IMR-90 (cell line): Measurements from ENCODE around the gene PKN3. TPM values are rescaled to one million over a fixed set of nuclear protein-coding genes. Genes with fewer than 3 reads are reported as not detected.

Source experiments
- ATAC-seq: fragments of 200-7000 bp; cut with Tn5 transposase; 2 replicates; pipeline ENCODE4 v1.9.1; 2020; ENCODE audit warnings: low read depth, mild to moderate bottlenecking, moderate library complexity
- BruUV-seq: library from RNA; stranded (reverse); fragments of 400-500 nt; replicated peaks from 2 replicates; lab custom pipeline; 2021; lab: Mats Ljungman, UMichigan
- CTCF ChIA-PET: fragments of 300-600 bp; formaldehyde crosslinking; extraction: SDS; loops from one replicate; lab custom pipeline; 2021; ENCODE audit warnings: antibody characterized with exemption; lab: Yijun Ruan, JAX
- POLR2A ChIA-PET: fragments of 300-600 bp; sonication (Branson Sonifier 250); formaldehyde crosslinking; loops from one replicate; lab custom pipeline; 2022; ENCODE audit warnings: antibody characterized with exemption; ENCODE audit not compliant: unreplicated experiment; lab: Charles Lee
- DNase-seq: peaks from one replicate; pipeline ENCODE4 v3.0.0; 2013
- H2AFZ ChIP-seq: replicated peaks from 2 replicates; pipeline ENCODE3; 2013; ENCODE audit warnings: low read length, mild to moderate bottlenecking; ENCODE audit not compliant: poor library complexity
- H2AK5ac ChIP-seq: 2 replicates; pipeline ENCODE4 v1.6.1; 2013; ENCODE audit warnings: low read depth, low read length, inconsistent platforms
- H2AK9ac ChIP-seq: replicated peaks from 2 replicates; pipeline ENCODE3; 2013; ENCODE audit warnings: mild to moderate bottlenecking, low read depth, low read length, moderate library complexity; ENCODE audit not compliant: poor library complexity
- H2BK120ac ChIP-seq: 2 replicates; pipeline ENCODE4 v1.6.1; 2013; ENCODE audit warnings: low read depth, low read length, inconsistent platforms
- H2BK15ac ChIP-seq: 3 replicates; pipeline ENCODE4 v1.6.1; 2013; ENCODE audit warnings: low read depth, low read length, inconsistent platforms
- H2BK20ac ChIP-seq: 2 replicates; pipeline ENCODE4 v1.6.1; 2013; ENCODE audit warnings: low read depth, mild to moderate bottlenecking, inconsistent platforms, low read length, moderate library complexity
- H2BK5ac ChIP-seq: 2 replicates; pipeline ENCODE4 v1.6.1; 2013; ENCODE audit warnings: mild to moderate bottlenecking, low read depth, low read length, inconsistent platforms; ENCODE audit not compliant: poor library complexity, severe bottlenecking
- H3K14ac ChIP-seq: replicated peaks from 2 replicates; pipeline ENCODE4 v1.6.1; 2013; ENCODE audit warnings: low read depth, low read length, inconsistent platforms
- H3K18ac ChIP-seq: 2 replicates; pipeline ENCODE4 v1.6.1; 2013; ENCODE audit warnings: low read depth, low read length, control low read depth
- H3K23ac ChIP-seq: 2 replicates; pipeline ENCODE4 v1.6.1; 2013; ENCODE audit warnings: low read depth, low read length, inconsistent platforms
- H3K27ac ChIP-seq: 2 replicates; pipeline ENCODE4 v1.5.1; 2013; ENCODE audit warnings: mild to moderate bottlenecking, control low read depth, low read length; ENCODE audit not compliant: insufficient read depth
- H3K27me3 ChIP-seq: 2 replicates; pipeline ENCODE4 v1.6.1; 2013; ENCODE audit warnings: low read length; ENCODE audit not compliant: control insufficient read depth, insufficient read depth
- H3K36me3 ChIP-seq: 2 replicates; pipeline ENCODE4 v1.6.1; 2013; ENCODE audit warnings: low read length, mixed read lengths; ENCODE audit not compliant: control insufficient read depth, insufficient read depth
- H3K4ac ChIP-seq: 2 replicates; pipeline ENCODE4 v1.6.1; 2013; ENCODE audit warnings: low read depth, low read length, inconsistent platforms
- H3K4me1 ChIP-seq: 2 replicates; pipeline ENCODE4 v1.6.1; 2013; ENCODE audit warnings: low read length, mixed read lengths; ENCODE audit not compliant: control insufficient read depth, insufficient read depth
- H3K4me2 ChIP-seq: 2 replicates; pipeline ENCODE4 v1.6.1; 2013; ENCODE audit warnings: low read depth, mild to moderate bottlenecking, control low read depth, low read length, moderate library complexity
- H3K4me3 ChIP-seq: 2 replicates; pipeline ENCODE4 v1.5.1; 2013; ENCODE audit warnings: low read depth, mild to moderate bottlenecking, control low read depth, low read length, moderate library complexity; ENCODE audit not compliant: insufficient read depth
- H3K56ac ChIP-seq: 2 replicates; pipeline ENCODE4 v1.6.1; 2013; ENCODE audit warnings: low read length, inconsistent platforms; ENCODE audit not compliant: insufficient read depth; ENCODE audit errors: extremely low read depth
- H3K79me1 ChIP-seq, 2 experiments: 2 replicates each; pipeline ENCODE4 v1.6.1; 2013; ENCODE audit warnings: low read length in 2 of 2, inconsistent platforms in 1 of 2, low read depth in 1 of 2
- H3K9ac ChIP-seq: 2 replicates; pipeline ENCODE4 v1.6.1; 2013; ENCODE audit warnings: low read depth, low read length, control low read depth
- H3K9me1 ChIP-seq: 2 replicates; pipeline ENCODE4 v1.6.1; 2013; ENCODE audit warnings: low read length, inconsistent platforms; ENCODE audit not compliant: insufficient read depth
- H3K9me3 ChIP-seq: 2 replicates; pipeline ENCODE4 v1.6.1; 2013; ENCODE audit warnings: low read length; ENCODE audit not compliant: control insufficient read depth, insufficient read depth
- H4K20me1 ChIP-seq: 2 replicates; pipeline ENCODE4 v1.6.1; 2013; ENCODE audit warnings: low read length, inconsistent platforms; ENCODE audit not compliant: insufficient read depth
- H4K5ac ChIP-seq: 2 replicates; pipeline ENCODE4 v1.6.1; 2013; ENCODE audit warnings: mild to moderate bottlenecking, low read depth, low read length, control low read depth
- H4K8ac ChIP-seq, 2 experiments: 2 replicates each; pipeline ENCODE4 v1.6.1; 2013; ENCODE audit warnings: low read depth in 2 of 2, low read length in 2 of 2, control low read depth in 1 of 2, inconsistent platforms in 1 of 2
- H4K91ac ChIP-seq: 2 replicates; pipeline ENCODE4 v1.6.1; 2013; ENCODE audit warnings: low read depth, low read length, inconsistent platforms; ENCODE audit not compliant: insufficient read depth
- BHLHE40 ChIP-seq: fragments of 150-350 bp; IDR thresholded peaks from 2 replicates; pipeline ENCODE4 v1.6.1; 2016; ENCODE audit warnings: mild to moderate bottlenecking, low read depth, low read length
- ELK1 ChIP-seq: fragments of 150-350 bp; IDR thresholded peaks from 2 replicates; pipeline ENCODE4 v1.6.1; 2016; ENCODE audit warnings: low read depth, mild to moderate bottlenecking, low read length, moderate library complexity, borderline replicate concordance
- NFE2L2 ChIP-seq: fragments of 150-350 bp; IDR thresholded peaks from 2 replicates; pipeline ENCODE4 v1.6.1; 2016; ENCODE audit warnings: low read depth, mild to moderate bottlenecking, low read length
- WGBS, 2 experiments: methylation state at CpG; one replicate each; pipeline versions ENCODE4 v1.1.5 to v1.1.7; 2013; ENCODE audit warnings: missing lambda C conversion rate in 2 of 2; ENCODE audit not compliant: insufficient read length in 1 of 2; ENCODE audit errors: extremely low coverage in 2 of 2; 5-methylcytosine and 5-hydroxymethylcytosine counted together
- dilution Hi-C: fragments of 300-500 bp; cut with HindIII; formaldehyde crosslinking; loops from one replicate; pipeline ENCODE4 v1.14.3; 2018; ENCODE audit warnings: low sequenced_read_pairs; ENCODE audit not compliant: unreplicated experiment
- in situ Hi-C: fragments of 300-500 bp; cut with MboI; formaldehyde crosslinking; loops from 3 replicates; pipeline ENCODE4 v1.14.3; 2019; ENCODE audit warnings: low sequenced_read_pairs, inconsistent platforms, mixed read lengths
- intact Hi-C: fragments of 100-400 bp; cut with micrococcal nuclease; formaldehyde crosslinking; loops from 2 replicates; pipeline ENCODE4 v1.10.0; 2022
- polyA plus RNA-seq, 3 experiments: library from polyadenylated mRNA; depleted of rRNA; stranded (reverse); fragments of >200 nt; gene quantifications; 2 replicates each; pipeline ENCODE4 v1.2.3, GENCODE V29; 2012; ENCODE audit warnings: low replicate concordance in 1 of 3
- total RNA-seq: library from RNA; depleted of rRNA; stranded (reverse); fragments of >200 nt; gene quantifications from 2 replicates; pipeline ENCODE4 v1.2.3, GENCODE V29; 2012

PKN3 gene
- total and polyA plus RNA-seq, 2 of the 4 experiments (the other 2 are of a cell fraction), result 1.6 to 3.8 TPM

- Histone ChIP-seq H2BK5ac (no peak overlapping the region), H2BK20ac (no peak overlapping the region), H3K4me3 (no peak overlapping the region), H4K8ac (no peak overlapping the region), H3K9me3 (no peaks in the 10 kb centered on the region), H3K36me3 (peaks cover 26% of the 10 kb centered on the region), H3K4me2 (no peak overlapping the region), H2AK9ac (no peak overlapping the region), H2AFZ (no peak overlapping the region), H3K56ac (no peak overlapping the region), H3K4ac (no peak overlapping the region), H3K18ac (no peak overlapping the region), H3K9me1 (peaks cover 6% of the 10 kb centered on the region; the same call in 1 of the 2 replicates), H3K79me1 (no peaks in the 10 kb centered on the region), H3K23ac (no peak overlapping the region), H2BK120ac (no peak overlapping the region), H3K9ac (no peak overlapping the region), H4K91ac (no peak overlapping the region), H3K27me3 (no peaks in the 10 kb centered on the region), H4K5ac (no peak overlapping the region), H2AK5ac (no peak overlapping the region), H3K27ac (no peak overlapping the region), H3K4me1 (peaks cover 2% of the 10 kb centered on the region; the same call in 1 of the 2 replicates), H2BK15ac (no peak overlapping the region), H4K20me1 (no peaks in the 10 kb centered on the region; the same call in 1 of the 2 replicates), H3K14ac (no peak overlapping the region)
- DNase-seq (no peak), ATAC-seq (no peak)
- intact Hi-C loops, result no loop called here
- POLR2A ChIA-PET, result no interaction called here
- BruUV-seq, result no TSS peak
- no peak for TF ChIP-seq ELK1
- no peak for TF ChIP-seq NFE2L2
- TF ChIP-seq BHLHE40, result no peak
- in situ Hi-C loops, result no loop called here
- dilution Hi-C loops, result no loop called here
- CTCF ChIA-PET, result interaction anchor here (0.9 to 1.9 kb wide), 3 partner anchors 8 to 86 kb away, joined by 3 to 6 read pairs (median 5); partner anchors contain the start of genes ENDOG and ZDHHC12
- WGBS, 2 experiments, result 86% methylated on average over 13 of the region's 13 CpGs; no CpG with 5 or more reads in 1 of the 2 experiments
These were observed 30.3 kb downstream of the PKN3 start for GRCh38 chr9:128732576-128732975.
